ENCODE results near the gene JARID2.

JARID2 gene

GRCh38 chr6:15376900-15377487 lies 131.1 kb downstream of the JARID2 start:
- DNase-seq = no peak
- no peak overlapping the region for H3K4me3 ChIP-seq
- intact Hi-C loops (cut with DNase I; ENCODE audit: low total_unique reads) = no loop called here
- TF ChIP-seq CTCF (IDR thresholded peaks at IDR 0.05) = no peak
- H3K36me3 ChIP-seq = no peaks in the 10 kb centered on the region
- peaks cover 0 to 15% (median 5%) of the 10 kb centered on the region in 4 donors for H3K4me1 ChIP-seq
- H3K27ac ChIP-seq = no peak overlapping the region
- H3K27me3 ChIP-seq = no peaks in the 10 kb centered on the region
- no peaks in the 10 kb centered on the region for H3K9me3 ChIP-seq

- Histone ChIP-seq H3K9me3 (no peaks in the 10 kb centered on the region), H3K27me3 (no peaks in the 10 kb centered on the region), H3K27ac (no peak overlapping the region), H3K4me1 (peaks cover 0 to 15% (median 5%) of the 10 kb centered on the region in 4 donors), H3K4me3 (no peak overlapping the region), H3K36me3 (no peaks in the 10 kb centered on the region)
- no peak for TF ChIP-seq CTCF (IDR thresholded peaks at IDR 0.05)
- no peak for DNase-seq
- intact Hi-C loops (cut with DNase I; ENCODE audit: low total_unique reads) = no loop called here
Measured at GRCh38 chr6:15378272-15378671, 132.4 kb downstream of the JARID2 start.

GRCh38 chr6:15378866-15379265 lies 133.0 kb downstream of the JARID2 start:
- no peaks in the 10 kb centered on the region for H3K9me3 ChIP-seq
- no peak for DNase-seq
- H3K4me3 ChIP-seq = no peak overlapping the region
- H3K4me1 ChIP-seq = peaks cover 0 to 15% (median 5%) of the 10 kb centered on the region in 4 donors
- no peak overlapping the region for H3K27ac ChIP-seq
- intact Hi-C loops (cut with DNase I; ENCODE audit: low total_unique reads) = no loop called here
- H3K27me3 ChIP-seq = no peaks in the 10 kb centered on the region
- no peaks in the 10 kb centered on the region for H3K36me3 ChIP-seq
- no peak for TF ChIP-seq CTCF (IDR thresholded peaks at IDR 0.05)

- H3K36me3 ChIP-seq = no peaks in the 10 kb centered on the region
- no peak overlapping the region for H3K4me3 ChIP-seq
- no peaks in the 10 kb centered on the region for H3K27me3 ChIP-seq
- no peak for TF ChIP-seq CTCF (IDR thresholded peaks at IDR 0.05)
- H3K27ac ChIP-seq = no peak overlapping the region
- intact Hi-C loops (cut with DNase I; ENCODE audit: low total_unique reads) = loop anchor here (10.0 kb wide), 1 partner anchor 116 kb away; no protein-coding TSS in a partner anchor
- peaks cover 0 to 14% (median 5%) of the 10 kb centered on the region in 4 donors for H3K4me1 ChIP-seq
- DNase-seq = no peak
- H3K9me3 ChIP-seq = no peaks in the 10 kb centered on the region
Measured at GRCh38 chr6:15380351-15380750, 134.5 kb downstream of the JARID2 start.

- Histone ChIP-seq H3K9me3 (no peaks in the 10 kb centered on the region), H3K4me3 (no peak overlapping the region), H3K36me3 (no peaks in the 10 kb centered on the region), H3K27me3 (no peaks in the 10 kb centered on the region), H3K27ac (no peak overlapping the region), H3K4me1 (peaks cover 0 to 9% (median 0%) of the 10 kb centered on the region in 4 donors)
- TF ChIP-seq CTCF (IDR thresholded peaks at IDR 0.05) = no peak
- no peak for DNase-seq
- intact Hi-C loops (cut with DNase I; ENCODE audit: low total_unique reads) = loop anchor here (10.0 kb wide), 1 partner anchor 117 kb away; no protein-coding TSS in a partner anchor
Measured at GRCh38 chr6:15382089-15382488, 136.2 kb downstream of the JARID2 start.

Data from tibial artery (tissue), 4 donors.